ENCODE results near the gene GNPTG.

Gene GNPTG

DNA sequence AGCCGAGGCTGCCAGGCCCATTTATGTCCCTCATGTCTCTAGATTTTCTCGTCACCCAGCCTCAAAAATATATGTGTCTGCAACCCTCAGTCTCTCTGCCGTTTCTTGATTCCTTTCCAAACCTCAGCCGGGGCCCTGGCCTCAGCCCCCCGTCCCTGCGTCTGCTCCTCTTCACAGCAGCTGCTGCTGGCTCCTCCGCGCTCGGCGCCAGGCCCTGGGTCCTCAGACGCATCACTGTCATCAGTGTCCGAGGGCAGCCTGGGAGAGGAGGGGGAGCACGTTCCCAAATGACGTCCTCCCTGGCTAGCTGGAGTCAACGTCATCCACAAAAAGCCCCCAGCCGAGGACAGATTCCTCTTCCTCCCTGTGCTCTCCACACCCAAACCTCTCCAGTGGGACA lies 2.4 kb upstream of the GNPTG start:
- DNase-seq: no peak

DNA sequence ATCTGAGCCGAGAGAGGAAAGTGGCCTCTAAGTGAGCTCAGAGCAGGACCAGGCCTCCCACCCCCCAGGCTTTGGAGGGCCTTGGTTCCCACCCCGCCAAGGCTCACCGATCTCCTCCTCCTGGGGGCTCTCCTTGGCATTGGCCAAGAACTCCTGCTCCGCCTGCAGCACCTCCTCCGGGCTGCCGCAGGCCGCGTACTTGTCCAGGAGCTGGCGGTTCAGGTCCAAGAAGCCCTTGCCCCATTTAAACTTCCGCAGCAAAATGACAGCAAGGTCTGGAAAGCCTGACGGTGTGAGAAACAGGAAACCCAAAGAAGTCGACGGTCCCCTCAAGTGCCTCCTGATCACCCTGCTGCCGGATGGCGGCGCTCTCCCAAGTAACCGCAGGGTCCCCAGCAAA lies 1.8 kb upstream of the GNPTG start:
- no peak for DNase-seq

DNA sequence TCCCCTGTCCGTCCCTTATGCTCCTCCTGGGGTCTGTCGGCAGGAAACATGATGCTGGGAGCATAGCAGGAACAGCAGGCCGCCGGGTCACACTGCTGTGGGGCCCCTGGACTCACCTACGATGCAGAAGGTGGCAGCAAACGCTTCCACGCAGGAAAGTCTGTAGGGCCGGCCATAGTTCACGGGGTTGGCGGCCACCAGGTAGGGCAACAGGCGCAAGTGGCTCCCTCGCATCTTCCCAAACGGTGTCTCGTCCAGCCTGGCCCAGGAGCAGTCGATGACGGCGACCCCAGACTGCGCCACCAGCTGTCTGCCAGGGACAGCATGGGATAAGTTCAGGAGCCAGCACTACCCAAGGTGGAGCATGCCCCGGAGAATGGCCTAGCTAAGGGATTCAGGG lies 1.0 kb upstream of the GNPTG start:
- DNase-seq: no peak

DNA sequence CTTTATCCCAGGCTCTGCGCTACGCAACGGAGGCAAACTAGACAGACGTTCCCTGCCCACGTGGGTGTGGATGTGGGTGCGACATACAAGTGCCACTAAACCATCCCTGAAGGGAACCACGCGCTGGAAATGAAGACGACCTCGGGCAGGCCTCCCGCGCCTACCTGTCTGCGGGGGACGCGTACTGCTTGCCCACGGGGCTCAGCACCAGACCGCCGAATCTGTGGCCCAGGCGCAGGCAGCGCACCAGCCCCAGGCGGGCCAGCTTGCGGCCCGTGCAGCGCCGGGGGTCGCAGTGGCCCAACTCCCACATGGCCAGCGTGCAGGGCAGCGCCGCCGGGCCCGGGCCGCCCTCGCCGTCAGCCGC lies 533 bp upstream of the GNPTG start:
- DNase-seq: no peak

DNA sequence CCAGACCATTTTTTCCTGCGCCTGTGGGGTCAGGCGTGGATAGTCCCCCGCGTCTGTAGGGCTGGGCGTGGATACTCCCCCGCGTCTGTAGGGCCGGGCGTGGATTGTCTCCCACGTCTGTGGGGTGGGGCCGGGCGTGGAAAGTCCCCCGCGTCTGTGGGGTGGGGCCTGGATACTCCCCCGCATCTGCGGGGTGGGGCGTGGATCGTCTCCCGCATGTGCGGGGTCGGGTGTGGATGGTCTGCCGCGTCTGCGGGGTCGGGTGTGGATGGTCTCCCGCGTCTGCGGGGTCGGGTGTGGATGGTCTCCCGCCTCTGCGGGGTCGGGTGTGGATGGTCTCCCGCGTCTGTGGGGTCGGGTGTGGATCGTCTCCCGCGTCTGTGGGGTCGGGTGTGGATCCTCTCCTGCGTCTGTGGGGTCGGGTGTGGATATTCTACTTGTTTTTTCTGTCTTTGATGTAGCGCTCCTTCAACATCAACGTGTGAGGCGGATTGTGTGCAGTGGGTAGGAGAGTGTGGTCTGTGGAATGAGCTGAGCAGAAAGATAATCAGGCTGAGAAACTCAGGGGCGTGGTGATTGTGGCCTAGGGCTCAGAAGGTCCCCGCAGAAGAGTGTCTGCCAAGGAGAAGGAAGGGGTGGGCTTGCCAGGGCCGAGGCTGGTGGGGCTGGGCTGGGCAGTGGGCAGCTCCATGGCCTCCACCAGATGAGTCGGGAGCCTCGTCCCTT lies 3.2 kb downstream of the GNPTG start:
- DNase-seq: no peak

DNA sequence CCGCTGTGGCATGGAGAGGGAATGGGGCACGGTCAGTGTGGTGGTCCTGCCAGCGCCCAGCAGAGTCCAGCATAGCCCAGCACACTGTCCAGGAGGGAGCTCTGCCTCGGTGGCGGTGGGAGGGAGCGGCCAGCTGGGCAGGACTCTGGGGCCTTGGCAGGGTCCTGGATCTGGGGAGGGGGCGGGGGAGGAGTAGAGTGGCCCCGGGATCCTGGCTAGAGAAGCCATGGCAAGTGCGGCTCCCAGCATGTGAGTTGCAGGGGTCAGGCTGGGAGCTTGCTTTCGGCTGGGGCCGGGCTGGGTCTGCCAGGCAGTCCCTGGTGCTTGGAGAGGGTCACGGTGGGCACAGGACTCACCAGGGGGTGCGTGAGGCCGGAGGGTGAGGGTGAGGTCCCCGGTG lies 3.9 kb downstream of the GNPTG start:
- DNase-seq: no peak

DNA sequence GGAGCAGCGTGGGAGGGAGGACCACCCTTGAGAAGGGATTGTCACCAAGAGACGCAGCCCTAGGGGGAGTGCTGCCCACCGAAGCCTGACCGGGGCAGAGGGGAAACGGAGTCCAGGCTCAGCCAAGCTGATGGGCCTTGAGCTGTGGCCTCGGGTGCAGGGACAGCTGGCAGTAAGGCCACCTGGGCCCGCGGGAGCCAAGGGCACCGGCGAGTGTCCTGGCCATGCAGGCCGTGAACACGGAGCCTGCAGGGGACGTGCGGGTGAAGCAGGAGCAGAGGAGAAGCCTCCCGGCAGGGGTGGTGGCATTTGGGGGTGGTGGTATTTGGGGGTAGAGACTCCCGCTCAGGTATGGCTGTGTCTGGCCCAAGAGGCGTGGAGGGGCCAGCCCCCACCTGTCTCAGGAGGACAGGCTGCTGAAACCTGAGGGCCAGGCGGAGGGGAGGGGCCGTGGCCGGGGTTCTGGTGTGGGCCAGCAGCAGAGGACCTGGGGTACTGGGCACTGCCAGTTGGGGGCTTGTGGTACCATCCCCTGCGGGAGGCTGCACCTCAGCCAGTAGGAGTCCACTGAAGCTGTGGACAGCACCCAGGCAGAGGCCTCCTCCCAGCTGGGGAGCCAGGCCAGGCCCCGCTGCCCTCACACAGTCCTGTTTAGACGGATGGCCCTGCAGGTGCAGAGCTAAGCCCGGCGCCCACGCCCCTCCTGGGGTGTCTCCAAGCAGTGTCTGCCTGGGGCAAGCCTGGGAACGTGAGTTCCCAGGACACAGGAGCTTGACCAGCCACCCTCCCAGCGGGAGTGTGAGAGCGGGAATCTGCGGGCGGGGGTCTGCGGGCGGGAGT lies 4.5 kb downstream of the GNPTG start:
- no peak for DNase-seq

DNA sequence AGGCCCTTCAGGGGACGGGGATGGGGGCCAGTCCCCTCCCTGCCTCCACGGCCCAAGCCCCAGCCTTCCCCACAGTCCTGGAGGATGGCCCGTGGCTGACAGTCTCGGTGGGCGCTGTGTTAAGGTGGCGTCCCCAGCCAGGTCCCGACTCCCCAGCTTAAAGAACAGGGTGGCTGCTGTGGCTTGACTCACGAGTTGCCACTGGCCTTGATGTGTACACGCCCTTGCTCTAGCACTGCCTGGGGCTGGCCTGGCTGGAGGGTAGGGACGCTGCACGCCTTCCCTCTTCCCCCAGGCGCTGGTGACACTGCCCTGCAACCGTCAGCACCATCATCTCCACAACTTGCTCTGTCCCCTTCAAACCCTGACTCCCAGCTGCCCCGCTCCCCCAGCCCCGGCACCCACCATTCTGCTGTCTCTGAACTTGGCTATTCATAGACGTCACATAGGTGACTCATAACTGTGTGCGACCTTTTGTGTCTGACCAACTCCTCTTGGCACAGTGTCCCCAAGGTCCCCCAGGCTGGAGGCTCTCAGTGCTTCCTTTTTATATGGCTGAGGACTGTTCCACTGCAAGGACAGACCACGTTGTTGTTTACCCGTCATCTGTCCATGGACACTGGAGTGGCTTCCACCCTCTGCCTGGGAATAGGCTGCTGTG lies 6.3 kb downstream of the GNPTG start:
- no peak for DNase-seq

DNA sequence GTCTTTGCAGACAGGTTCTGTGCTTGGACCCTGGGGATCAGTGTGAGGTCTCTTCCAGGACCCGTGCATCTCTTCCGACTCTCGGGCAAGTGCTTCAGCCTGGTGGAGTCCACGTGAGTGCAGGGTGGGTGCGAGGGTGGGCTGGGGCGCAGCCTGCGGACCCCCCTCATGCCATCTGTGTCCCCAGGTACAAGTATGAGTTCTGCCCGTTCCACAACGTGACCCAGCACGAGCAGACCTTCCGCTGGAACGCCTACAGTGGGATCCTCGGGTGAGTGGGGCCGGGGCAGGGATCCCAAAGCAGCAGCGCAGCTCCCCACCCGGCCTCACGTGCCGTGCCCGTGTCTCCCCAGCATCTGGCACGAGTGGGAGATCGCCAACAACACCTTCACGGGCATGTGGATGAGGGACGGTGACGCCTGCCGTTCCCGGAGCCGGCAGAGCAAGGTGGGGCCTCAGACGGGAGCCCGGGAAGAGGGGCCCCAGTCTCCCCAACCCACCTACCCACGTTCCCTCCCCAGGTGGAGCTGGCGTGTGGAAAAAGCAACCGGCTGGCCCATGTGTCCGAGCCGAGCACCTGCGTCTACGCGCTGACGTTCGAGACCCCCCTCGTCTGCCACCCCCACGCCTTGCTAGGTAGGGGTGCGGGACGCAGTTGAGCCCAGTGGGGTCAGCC lies 10.1 kb downstream of the GNPTG start:
- no peak for DNase-seq

DNA sequence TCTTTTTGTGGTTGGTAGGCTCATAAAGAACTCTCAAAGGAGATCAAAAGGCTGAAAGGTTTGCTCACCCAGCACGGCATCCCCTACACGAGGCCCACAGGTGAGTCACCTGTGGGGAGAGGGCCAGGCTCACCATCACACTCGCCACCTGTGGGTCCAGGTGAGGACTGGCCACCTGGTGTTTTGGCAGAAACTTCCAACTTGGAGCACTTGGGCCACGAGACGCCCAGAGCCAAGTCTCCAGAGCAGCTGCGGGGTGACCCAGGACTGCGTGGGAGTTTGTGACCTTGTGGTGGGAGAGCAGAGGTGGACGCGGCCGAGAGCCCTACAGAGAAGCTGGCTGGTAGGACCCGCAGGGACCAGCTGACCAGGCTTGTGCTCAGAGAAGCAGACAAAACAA lies 11.1 kb downstream of the GNPTG start:
- DNase-seq: no peak

DNA sequence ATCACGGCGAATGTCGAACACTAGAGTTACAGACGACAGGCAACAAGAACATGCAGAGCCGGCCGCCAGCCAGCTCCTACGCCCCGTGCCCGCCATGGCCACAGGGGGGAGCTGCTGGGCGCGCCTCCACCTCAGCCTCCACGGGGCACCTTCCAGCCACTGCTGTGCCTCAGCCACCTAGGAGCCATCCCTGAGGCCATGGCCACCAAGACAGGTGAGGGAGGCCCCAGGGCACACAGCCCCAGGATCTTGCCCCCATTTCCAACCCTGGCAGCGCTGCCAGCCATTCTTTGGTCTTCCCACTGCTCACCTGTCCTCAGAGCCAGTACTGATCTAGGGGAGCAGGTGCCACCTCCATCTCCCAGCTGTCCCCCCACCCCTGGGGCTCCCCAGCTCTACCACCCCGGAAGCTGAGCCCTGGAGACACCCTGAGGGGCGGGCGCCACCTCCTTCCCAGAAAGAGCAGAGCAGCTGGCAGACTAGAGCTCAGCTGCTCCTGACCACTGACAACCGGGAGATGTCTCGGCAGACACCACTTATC lies 11.8 kb downstream of the GNPTG start:
- DNase-seq: peak; percentile 71

DNA sequence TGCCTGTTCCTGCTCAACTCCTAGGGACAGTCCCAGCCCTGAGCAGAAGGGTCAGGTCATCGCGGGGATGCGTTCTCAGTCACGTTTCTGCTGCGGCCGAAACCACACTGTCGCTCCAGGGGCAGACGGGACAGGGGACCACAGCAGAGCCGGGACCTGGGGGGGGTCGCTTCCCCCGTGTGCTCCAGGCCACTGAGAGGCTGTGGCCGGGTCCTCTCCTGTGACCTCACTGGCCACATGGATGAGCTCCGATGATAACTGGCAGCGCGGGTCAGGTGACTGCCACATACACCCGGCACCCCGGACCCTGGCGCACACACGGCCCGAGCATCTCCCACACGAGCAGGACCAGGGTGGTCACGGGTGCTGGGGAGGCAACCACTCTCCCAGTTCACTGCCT lies 12.8 kb downstream of the GNPTG start:
- DNase-seq: no peak

DNA sequence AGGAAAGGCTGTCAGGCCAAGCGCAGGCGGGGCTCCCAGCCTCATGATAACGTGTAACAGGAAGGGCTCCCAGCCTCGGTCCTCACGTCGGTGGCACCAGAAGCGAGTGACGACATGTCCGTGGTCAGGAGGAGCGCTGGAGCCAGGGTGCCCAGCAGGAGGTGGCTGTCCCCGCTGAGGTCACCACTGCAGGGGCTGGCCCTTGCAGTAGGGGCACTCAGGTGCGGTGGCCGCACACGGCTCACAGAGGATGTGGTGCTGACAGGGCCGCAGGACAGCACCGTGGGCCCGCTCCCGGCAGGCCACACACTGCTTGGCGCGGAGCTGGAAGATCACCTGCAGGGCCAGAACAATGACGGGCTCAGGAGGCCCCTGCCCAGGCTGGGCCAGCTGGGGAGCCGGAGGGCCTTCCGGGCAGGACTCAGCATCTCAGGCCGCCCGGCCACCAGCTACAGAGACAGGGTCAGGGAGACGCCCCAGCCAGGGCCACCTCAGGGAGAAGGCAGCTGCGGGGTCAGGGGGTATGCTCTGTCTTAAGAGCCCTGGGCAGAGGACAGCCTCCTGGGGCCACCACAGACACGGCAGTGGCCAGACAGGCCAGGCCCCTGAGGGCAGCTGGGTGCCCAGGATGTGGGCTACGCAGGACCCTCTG lies 14.5 kb downstream of the GNPTG start:
- DNase-seq: no peak

DNA sequence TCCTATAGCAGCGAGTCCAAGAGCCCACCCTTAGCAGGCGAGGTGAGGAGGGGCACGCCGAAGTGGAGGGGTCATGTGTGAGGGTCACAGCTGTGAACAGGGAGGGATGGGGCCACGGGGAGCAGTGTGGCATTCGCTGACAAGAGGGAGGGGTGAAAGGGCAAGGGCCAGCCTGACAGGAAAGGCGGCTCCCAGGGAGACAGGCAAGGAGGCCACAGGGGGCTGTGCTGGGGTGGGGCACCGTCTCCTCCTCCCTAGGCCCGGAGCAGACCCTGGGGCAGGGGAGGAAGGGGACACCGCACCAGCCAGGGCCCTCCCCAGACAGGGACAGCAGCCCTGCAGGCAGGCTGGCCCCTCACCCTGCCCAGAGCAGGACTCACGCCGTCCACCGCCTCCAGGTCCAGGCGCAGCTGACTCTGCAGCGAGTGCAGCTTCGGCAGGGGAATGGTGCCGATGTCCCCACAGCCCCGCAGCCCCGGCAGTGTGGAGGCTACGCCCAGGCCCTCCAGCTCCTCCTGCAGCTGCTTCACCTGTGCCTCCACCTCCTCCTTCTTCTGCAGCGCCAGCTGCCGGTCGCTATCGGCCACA lies 15.1 kb downstream of the GNPTG start:
- no peak for DNase-seq

DNA sequence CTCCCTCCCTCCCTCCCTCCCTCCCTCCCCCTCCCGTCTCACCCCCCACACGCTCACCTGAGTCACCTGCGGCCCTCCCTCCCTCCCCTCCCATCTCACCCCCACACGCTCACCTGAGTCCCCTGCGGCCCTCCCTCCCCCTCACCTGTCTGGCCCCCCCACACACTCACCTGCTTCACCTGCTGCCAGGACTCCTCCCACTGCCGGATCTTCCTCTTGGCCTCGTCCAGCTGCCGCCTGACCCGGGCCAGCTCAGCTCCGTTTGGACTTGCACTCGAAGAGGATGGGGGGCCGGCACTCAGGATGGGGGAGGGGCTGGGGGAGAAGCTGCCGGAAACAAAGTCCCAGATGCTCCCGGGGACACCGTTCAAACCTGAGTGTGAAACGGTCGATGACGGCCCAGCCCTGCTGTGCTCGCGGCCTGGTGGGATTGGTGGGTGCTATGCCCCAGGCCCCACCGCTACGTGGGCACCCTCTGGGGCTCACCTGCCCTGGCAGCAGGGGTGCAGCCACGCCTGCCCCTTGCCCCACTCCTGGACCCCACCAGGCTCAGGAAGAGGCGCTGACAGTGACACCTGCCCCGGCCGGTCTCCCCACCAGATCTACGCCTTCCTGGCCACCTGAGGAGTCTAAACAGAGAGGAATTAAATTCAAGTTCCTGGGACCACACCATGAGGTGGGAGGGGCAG lies 15.9 kb downstream of the GNPTG start:
- no peak for DNase-seq

DNA sequence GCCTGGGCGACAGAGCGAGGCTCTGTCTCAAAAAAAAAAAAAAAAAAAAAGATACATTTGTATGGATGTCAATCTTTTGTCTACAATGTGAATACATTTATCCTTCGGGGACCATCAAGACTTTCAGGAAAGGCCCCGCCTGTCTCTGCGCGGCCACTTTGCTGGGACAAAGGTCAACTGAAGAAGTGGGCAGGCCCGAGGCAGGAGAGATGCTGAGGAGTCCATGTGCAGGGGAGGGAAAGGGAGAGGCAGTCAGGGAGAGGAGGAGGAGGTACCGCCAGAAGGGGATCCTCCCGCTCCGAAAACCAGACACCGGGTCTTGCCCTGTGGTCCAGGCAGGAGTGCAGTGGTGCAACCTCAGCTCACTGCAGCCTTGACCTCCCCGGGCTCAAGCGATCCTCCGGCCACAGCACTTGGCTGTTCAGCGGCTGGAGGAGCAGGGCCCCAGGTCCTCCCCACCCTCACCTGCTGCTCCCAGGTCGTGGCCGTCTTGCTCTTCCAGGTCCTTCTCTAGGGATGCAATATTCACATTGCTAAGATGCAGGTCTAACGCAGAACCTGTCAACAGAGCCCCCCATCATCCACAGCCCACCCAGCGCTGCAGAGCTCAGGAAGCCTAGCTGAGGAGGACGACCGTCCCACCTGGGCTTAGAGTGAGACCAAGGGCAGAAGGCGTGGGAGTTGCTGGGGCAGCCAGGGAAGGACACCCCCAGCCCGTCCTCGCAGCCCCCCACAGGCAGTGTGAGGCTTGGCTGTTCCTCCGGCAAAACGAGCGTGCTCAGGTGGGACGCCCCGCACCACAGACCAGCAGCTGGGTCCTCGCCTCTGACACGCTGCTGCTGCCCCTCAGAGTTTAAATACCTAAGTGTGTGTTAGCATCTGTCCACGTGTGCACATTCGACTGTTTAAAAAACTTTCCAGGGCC lies 19.6 kb downstream of the GNPTG start:
- DNase-seq: no peak

DNA sequence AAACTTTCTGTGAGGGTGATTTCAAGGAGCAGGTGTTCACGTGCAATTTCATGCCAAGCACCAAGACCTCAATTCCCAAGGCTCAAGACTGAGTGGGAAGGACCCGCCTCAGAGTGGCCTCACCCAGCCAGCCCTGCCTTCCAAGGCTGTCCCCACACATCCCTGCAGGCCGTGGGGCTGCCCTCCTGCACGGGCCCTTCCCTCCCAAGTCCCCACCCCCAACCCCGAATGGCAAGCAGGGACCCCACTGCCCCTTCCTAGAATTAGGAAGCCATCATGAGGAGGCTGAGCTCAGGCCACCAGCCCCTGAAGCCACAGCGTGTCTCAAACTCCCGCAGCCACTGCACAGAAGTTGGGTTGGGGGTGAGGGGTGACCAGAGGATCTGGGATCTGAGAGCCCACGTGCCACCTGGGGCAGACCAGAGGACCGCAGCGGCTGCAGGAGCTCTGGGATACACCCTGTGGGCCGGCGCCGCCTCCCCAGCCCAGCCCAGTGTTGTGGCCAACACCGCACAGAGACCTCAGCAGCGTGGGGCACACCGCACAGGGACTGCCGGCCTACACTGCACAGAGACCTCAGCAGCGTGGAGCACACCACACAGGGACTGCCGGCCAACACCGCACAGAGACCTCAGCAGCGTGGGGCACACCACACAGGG lies 20.7 kb downstream of the GNPTG start:
- no peak for DNase-seq

DNA sequence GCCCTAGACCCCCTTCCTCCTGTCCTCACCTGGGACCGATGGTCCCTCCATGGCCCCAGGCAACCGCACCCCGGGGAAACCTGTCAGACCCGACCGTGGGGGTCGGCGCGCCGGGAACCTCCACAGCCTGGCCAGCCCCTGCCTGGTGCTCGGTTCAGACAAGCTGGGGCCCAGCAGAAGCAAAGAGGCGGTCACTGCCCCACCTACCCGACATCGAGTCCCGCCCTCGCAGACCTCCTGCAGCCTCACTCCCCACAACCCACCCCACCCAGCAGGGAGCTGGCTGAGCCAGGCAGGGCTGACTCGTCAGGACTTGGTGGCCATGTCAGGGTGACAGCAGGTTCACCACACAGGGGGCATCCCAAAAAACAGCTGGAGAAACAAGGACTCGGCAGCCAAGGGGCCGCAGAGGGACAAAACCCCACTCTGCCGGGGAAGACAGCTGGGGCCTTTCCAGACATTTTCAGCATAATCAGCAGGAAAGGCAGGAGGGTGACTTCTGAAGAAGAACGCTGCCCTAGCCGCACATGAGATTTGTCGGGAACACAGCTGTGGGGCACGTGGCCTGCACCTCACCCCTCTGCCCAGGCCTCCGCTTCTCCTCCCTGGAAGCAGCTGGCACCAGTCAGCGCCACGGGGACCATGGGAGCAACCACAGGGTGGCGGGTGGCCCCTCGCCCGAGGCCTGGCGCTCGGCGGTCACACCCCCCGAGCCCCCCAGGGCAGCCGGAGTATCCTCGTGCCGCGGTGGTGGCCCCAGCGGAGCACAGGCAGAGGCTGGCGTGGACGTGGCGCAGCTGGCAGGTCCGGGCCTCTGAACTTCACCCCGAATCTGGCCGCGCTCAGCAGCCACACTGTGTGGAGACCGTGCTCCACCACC lies 22.9 kb downstream of the GNPTG start:
- no peak for DNase-seq

DNA sequence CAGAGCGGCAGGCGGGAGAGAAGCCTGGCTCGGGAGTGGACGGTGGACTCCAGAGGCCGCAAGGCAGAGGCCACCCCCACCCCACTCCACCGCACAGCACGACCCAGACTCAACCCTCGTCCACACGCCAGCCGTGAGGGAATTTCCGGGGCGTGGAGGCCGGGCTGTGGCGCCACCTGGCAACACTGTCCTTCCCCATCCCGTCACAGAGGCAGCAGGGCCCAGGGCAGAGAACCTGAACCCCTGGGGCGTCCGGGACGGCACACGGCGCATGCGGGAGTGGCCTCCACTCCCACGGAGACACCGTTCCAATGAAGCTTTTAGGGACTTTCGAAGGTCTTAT lies 23.5 kb downstream of the GNPTG start:
- no peak for DNase-seq
